OCI-LY7 (cell line): ENCODE measurements around the gene TRA2B. TPM values are rescaled to one million over a fixed set of nuclear protein-coding genes. Genes with fewer than 3 reads are reported as not detected.
A peak's percentile ranks its signal among the peaks of the same experiment; 100 is the strongest.

Experiments
- BruUV-seq: library from RNA; stranded (reverse); fragments of 400-500 nt; replicated peaks from 2 replicates; lab custom pipeline; 2021; lab: Mats Ljungman, UMichigan
- CTCF ChIA-PET: fragments of 300-600 bp; sonication (Branson Sonifier 250); formaldehyde crosslinking; loops from one replicate; lab custom pipeline; 2022; ENCODE audit warnings: antibody characterized with exemption; ENCODE audit not compliant: unreplicated experiment; lab: Charles Lee
- POLR2A ChIA-PET: fragments of 300-600 bp; sonication (Branson Sonifier 250); formaldehyde crosslinking; loops from one replicate; lab custom pipeline; 2022; ENCODE audit warnings: antibody characterized with exemption; lab: Charles Lee
- DNase-seq: peaks from one replicate; pipeline ENCODE4 v3.0.0-alpha.2; 2015; ENCODE audit warnings: low spot score
- H2AFZ ChIP-seq: fragments of 200-600 bp; sonication (generic), shearing (Covaris generic); 2 replicates; pipeline ENCODE4 v1.6.1; 2014; ENCODE audit warnings: mild to moderate bottlenecking, antibody characterized with exemption, low read length, moderate library complexity
- H3K27ac ChIP-seq: fragments of 200-600 bp; sonication (generic); 2 replicates; pipeline ENCODE4 v1.5.1; 2014; ENCODE audit warnings: mixed run types, low read depth, mild to moderate bottlenecking, moderate library complexity, low read length, inconsistent platforms; ENCODE audit not compliant: poor library complexity, severe bottlenecking
- H3K36me3 ChIP-seq: fragments of 200-600 bp; sonication (generic); 2 replicates; pipeline ENCODE4 v1.6.1; 2014; ENCODE audit warnings: mild to moderate bottlenecking, antibody characterized with exemption, low read length, moderate library complexity, mixed read lengths; ENCODE audit not compliant: insufficient read depth
- H3K4me1 ChIP-seq: fragments of 200-600 bp; sonication (generic); 2 replicates; pipeline ENCODE4 v1.5.1; 2014; ENCODE audit warnings: mild to moderate bottlenecking, low read length; ENCODE audit not compliant: insufficient read depth, poor library complexity, severe bottlenecking
- H3K4me2 ChIP-seq: fragments of 200-600 bp; sonication (generic); 2 replicates; pipeline ENCODE4 v1.6.1; 2014; ENCODE audit warnings: mild to moderate bottlenecking, low read length
- H3K4me3 ChIP-seq: fragments of 200-600 bp; sonication (generic); 2 replicates; pipeline ENCODE4 v1.5.1; 2014; ENCODE audit warnings: mild to moderate bottlenecking, low read depth, low read length; ENCODE audit not compliant: poor library complexity, severe bottlenecking
- H3K79me2 ChIP-seq: fragments of 200-600 bp; sonication (generic); 2 replicates; pipeline ENCODE4 v1.6.1; 2016; ENCODE audit warnings: low read depth, mild to moderate bottlenecking, low read length, moderate library complexity, mixed read lengths; ENCODE audit not compliant: insufficient read depth
- H3K9me2 ChIP-seq: fragments of 200-600 bp; sonication (generic); 2 replicates; pipeline ENCODE4 v1.6.1; 2016; ENCODE audit warnings: mild to moderate bottlenecking, low read length, mixed read lengths; ENCODE audit not compliant: insufficient read depth
- H3K9me3 ChIP-seq: fragments of 200-600 bp; sonication (generic); 2 replicates; pipeline ENCODE4 v1.6.1; 2014; ENCODE audit warnings: mild to moderate bottlenecking, mixed run types, low read length, mixed read lengths
- H4K20me1 ChIP-seq: fragments of 200-600 bp; sonication (generic); 2 replicates; pipeline ENCODE4 v1.6.1; 2014; ENCODE audit warnings: mild to moderate bottlenecking, antibody characterized with exemption, low read length, moderate library complexity, mixed read lengths; ENCODE audit not compliant: insufficient read depth
- CTCF ChIP-seq: fragments of 200-600 bp; sonication (generic); conservative IDR thresholded peaks from 2 replicates; pipeline ENCODE4 v1.5.1; 2014; ENCODE audit warnings: mild to moderate bottlenecking, antibody characterized with exemption, low read length, moderate library complexity, mixed read lengths
- EZH2phosphoT487 ChIP-seq: fragments of 200-600 bp; sonication (generic); IDR thresholded peaks from 2 replicates; pipeline ENCODE4 v1.6.1; 2018; ENCODE audit warnings: low read depth, borderline replicate concordance, mild to moderate bottlenecking, mixed run types, antibody characterized with exemption, low read length, moderate library complexity, mixed read lengths
- intact Hi-C: fragments of 100-400 bp; cut with micrococcal nuclease; formaldehyde crosslinking; loops from one replicate; pipeline ENCODE4 v1.10.0; 2022; ENCODE audit not compliant: unreplicated experiment
- total RNA-seq, 2 experiments: library from RNA; depleted of rRNA in 1 of 2; stranded (reverse); fragments of >200 nt in 1 of 2; shearing (Covaris generic) in 1 of 2; gene quantifications; 2 replicates each; pipeline ENCODE4 v1.2.3, GENCODE V29; 2014 to 2022

TRA2B gene
- total RNA-seq, 2 experiments from 2014 or later, result 325 to 349 TPM

DNA sequence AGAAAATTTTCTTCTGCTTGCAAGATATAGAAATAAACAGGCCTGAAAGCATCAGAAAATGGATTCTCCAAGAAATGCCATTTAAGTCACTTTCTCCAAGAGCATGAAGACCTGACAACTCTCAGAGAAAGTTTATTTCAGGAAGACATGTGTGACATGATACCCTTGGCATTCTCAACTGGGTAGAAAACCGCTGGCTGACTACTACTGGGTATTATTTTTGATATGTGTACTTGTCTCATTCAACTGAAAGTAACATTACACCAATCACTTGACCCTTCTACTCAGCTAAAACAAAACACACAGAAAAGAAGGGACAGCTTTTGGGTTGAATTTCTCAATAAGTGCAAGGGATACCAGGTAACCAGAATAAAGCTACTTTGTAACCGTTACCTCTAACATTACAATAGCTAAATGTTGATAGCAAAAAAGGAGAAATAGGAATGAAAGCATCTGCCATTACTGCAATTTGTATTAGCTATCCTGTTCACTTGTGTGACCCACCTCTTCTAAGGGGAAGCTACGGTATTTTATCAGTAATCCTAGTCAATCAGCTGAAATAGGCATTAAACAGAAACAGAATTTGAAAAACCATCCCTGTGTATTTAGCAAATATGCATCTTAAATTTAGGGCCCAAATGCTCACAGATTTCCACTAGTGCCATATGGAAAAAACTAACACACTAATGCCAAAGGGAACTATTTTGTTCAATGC lies 7.3 kb downstream of the TRA2B start:
- Histone ChIP-seq H3K79me2 (peaks cover 100% of the 10 kb centered on the region), H3K36me3 (peaks cover 98% of the 10 kb centered on the region), H3K4me2 (peak overlapping the region; percentile 88), H3K27ac (no peak overlapping the region), H3K9me3 (no peaks in the 10 kb centered on the region), H2AFZ (no peak overlapping the region), H4K20me1 (peaks cover 97% of the 10 kb centered on the region), H3K4me1 (peaks cover 77% of the 10 kb centered on the region), H3K9me2 (no peaks in the 10 kb centered on the region), H3K4me3 (peak overlapping the region; percentile 92)
- CTCF ChIA-PET, result interaction anchor here (1.4 kb wide), 1 partner anchor 13 kb away, joined by 4 read pairs; no protein-coding TSS in a partner anchor
- POLR2A ChIA-PET, result interaction anchor here (0.6 to 2.1 kb wide), 5 partner anchors 9 to 43 kb away, joined by 3 to 9 read pairs (median 4); no protein-coding TSS in a partner anchor
- BruUV-seq, result no TSS peak
- intact Hi-C loops, result loop anchor here (5.0 to 10.0 kb wide), 3 partner anchors 336 to 1118 kb away; partner anchors contain the start of gene VPS8
- no peak for TF ChIP-seq EZH2phosphoT487
- TF ChIP-seq CTCF, result no peak
- DNase-seq, result no peak

- peak overlapping the region; percentile 26 for H3K27ac ChIP-seq
- H3K4me3 ChIP-seq, result peak overlapping the region; percentile 92
- no TSS peak for BruUV-seq
- intact Hi-C loops, result loop anchor here (5.0 to 10.0 kb wide), 3 partner anchors 335 to 1117 kb away; partner anchors contain the start of gene VPS8
- ChIA-PET POLR2A (interaction anchor here (0.6 to 3.2 kb wide), 3 partner anchors 14 to 25 kb away, joined by 3 to 10 read pairs (median 4); no protein-coding TSS in a partner anchor), CTCF (interaction anchor here (0.7 to 1.0 kb wide), 2 partner anchors 14 kb away, joined by 3 read pairs; no protein-coding TSS in a partner anchor)
- TF ChIP-seq CTCF (no peak), EZH2phosphoT487 (no peak)
- H3K9me2 ChIP-seq, result no peaks in the 10 kb centered on the region
- peaks cover 98% of the 10 kb centered on the region for H3K36me3 ChIP-seq
- no peak overlapping the region for H2AFZ ChIP-seq
- H3K79me2 ChIP-seq, result peaks cover 100% of the 10 kb centered on the region
- H3K4me2 ChIP-seq, result peak overlapping the region; percentile 88
- H3K9me3 ChIP-seq, result no peaks in the 10 kb centered on the region
- peaks cover 97% of the 10 kb centered on the region for H4K20me1 ChIP-seq
- DNase-seq, result no peak
- peaks cover 77% of the 10 kb centered on the region for H3K4me1 ChIP-seq
Observed at GRCh38 chr3:185929192-185930151, 8.3 kb downstream of the TRA2B start.
